Thyroid gland (tissue), 4 donors: Measurements from ENCODE around the gene LGI4.

Experiments
- POLR2A ChIP-seq, 2 donors: fragments of 450-650 bp; IDR thresholded peaks; one replicate each; pipeline ENCODE4 v1.6.1; 2017; ENCODE audit warnings: antibody characterized with exemption in 2 of 2, mild to moderate bottlenecking in 2 of 2, moderate library complexity in 1 of 2
- TF ChIP-seq, protein P1 (sequence below), 6 experiments: fragments of 200-600 bp in 3 of 6; fragments of 450-650 bp in 3 of 6; sonication (generic) in 3 of 6; IDR thresholded peaks; one replicate each; pipeline ENCODE4 v1.5.1; 2016 to 2019; ENCODE audit warnings: antibody characterized with exemption in 6 of 6, mild to moderate bottlenecking in 2 of 6, inconsistent platforms in 1 of 6, moderate library complexity in 1 of 6

DNA sequence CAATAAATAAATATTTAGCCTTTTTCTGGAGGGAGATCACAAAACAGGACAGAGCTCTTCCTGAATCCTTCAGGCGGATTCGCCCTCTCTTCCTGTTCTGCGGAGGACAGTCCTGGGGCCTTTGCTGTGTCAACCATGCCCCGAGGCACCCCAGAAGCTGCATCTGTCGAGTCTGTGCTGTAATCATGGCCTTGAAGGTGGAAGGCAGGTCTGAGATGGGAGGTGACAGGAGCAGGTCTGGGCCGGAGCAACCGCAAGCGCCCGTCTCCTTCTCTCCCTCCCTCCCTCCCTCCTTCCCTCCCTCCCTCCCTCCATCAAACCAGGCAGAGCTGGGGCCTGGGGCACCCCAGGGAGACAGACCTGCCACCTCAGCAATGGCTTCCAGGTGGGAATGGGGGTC, 23.9 kb downstream of the LGI4 start:
- TF ChIP-seq, protein P1, sequence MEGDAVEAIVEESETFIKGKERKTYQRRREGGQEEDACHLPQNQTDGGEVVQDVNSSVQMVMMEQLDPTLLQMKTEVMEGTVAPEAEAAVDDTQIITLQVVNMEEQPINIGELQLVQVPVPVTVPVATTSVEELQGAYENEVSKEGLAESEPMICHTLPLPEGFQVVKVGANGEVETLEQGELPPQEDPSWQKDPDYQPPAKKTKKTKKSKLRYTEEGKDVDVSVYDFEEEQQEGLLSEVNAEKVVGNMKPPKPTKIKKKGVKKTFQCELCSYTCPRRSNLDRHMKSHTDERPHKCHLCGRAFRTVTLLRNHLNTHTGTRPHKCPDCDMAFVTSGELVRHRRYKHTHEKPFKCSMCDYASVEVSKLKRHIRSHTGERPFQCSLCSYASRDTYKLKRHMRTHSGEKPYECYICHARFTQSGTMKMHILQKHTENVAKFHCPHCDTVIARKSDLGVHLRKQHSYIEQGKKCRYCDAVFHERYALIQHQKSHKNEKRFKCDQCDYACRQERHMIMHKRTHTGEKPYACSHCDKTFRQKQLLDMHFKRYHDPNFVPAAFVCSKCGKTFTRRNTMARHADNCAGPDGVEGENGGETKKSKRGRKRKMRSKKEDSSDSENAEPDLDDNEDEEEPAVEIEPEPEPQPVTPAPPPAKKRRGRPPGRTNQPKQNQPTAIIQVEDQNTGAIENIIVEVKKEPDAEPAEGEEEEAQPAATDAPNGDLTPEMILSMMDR (IDR thresholded peaks at IDR 0.05) = no peak
- TF ChIP-seq POLR2A (IDR thresholded peaks at IDR 0.05) = no peak
